IMR-90 (cell line): ENCODE measurements around the gene ETS1. TPM values are rescaled to one million over a fixed set of nuclear protein-coding genes. Genes with fewer than 3 reads are reported as not detected.

ENCODE experiments used
- ATAC-seq: fragments of 200-7000 bp; cut with Tn5 transposase; 2 replicates; pipeline ENCODE4 v1.9.1; 2020; ENCODE audit warnings: low read depth, mild to moderate bottlenecking, moderate library complexity
- BruUV-seq: library from RNA; stranded (reverse); fragments of 400-500 nt; replicated peaks from 2 replicates; lab custom pipeline; 2021; lab: Mats Ljungman, UMichigan
- CTCF ChIA-PET: fragments of 300-600 bp; formaldehyde crosslinking; extraction: SDS; loops from one replicate; lab custom pipeline; 2021; ENCODE audit warnings: antibody characterized with exemption; lab: Yijun Ruan, JAX
- POLR2A ChIA-PET: fragments of 300-600 bp; sonication (Branson Sonifier 250); formaldehyde crosslinking; loops from one replicate; lab custom pipeline; 2022; ENCODE audit warnings: antibody characterized with exemption; ENCODE audit not compliant: unreplicated experiment; lab: Charles Lee
- DNase-seq: peaks from one replicate; pipeline ENCODE4 v3.0.0; 2013
- H2AFZ ChIP-seq: replicated peaks from 2 replicates; pipeline ENCODE3; 2013; ENCODE audit warnings: low read length, mild to moderate bottlenecking; ENCODE audit not compliant: poor library complexity
- H2AK5ac ChIP-seq: 2 replicates; pipeline ENCODE4 v1.6.1; 2013; ENCODE audit warnings: low read depth, low read length, inconsistent platforms
- H2AK9ac ChIP-seq: replicated peaks from 2 replicates; pipeline ENCODE3; 2013; ENCODE audit warnings: mild to moderate bottlenecking, low read depth, low read length, moderate library complexity; ENCODE audit not compliant: poor library complexity
- H2BK120ac ChIP-seq: 2 replicates; pipeline ENCODE4 v1.6.1; 2013; ENCODE audit warnings: low read depth, low read length, inconsistent platforms
- H2BK15ac ChIP-seq: 3 replicates; pipeline ENCODE4 v1.6.1; 2013; ENCODE audit warnings: low read depth, low read length, inconsistent platforms
- H2BK20ac ChIP-seq: 2 replicates; pipeline ENCODE4 v1.6.1; 2013; ENCODE audit warnings: low read depth, mild to moderate bottlenecking, inconsistent platforms, low read length, moderate library complexity
- H2BK5ac ChIP-seq: 2 replicates; pipeline ENCODE4 v1.6.1; 2013; ENCODE audit warnings: mild to moderate bottlenecking, low read depth, low read length, inconsistent platforms; ENCODE audit not compliant: poor library complexity, severe bottlenecking
- H3K14ac ChIP-seq: replicated peaks from 2 replicates; pipeline ENCODE4 v1.6.1; 2013; ENCODE audit warnings: low read depth, low read length, inconsistent platforms
- H3K18ac ChIP-seq: 2 replicates; pipeline ENCODE4 v1.6.1; 2013; ENCODE audit warnings: low read depth, low read length, control low read depth
- H3K23ac ChIP-seq: 2 replicates; pipeline ENCODE4 v1.6.1; 2013; ENCODE audit warnings: low read depth, low read length, inconsistent platforms
- H3K27ac ChIP-seq: 2 replicates; pipeline ENCODE4 v1.5.1; 2013; ENCODE audit warnings: mild to moderate bottlenecking, control low read depth, low read length; ENCODE audit not compliant: insufficient read depth
- H3K27me3 ChIP-seq: 2 replicates; pipeline ENCODE4 v1.6.1; 2013; ENCODE audit warnings: low read length; ENCODE audit not compliant: control insufficient read depth, insufficient read depth
- H3K36me3 ChIP-seq: 2 replicates; pipeline ENCODE4 v1.6.1; 2013; ENCODE audit warnings: low read length, mixed read lengths; ENCODE audit not compliant: control insufficient read depth, insufficient read depth
- H3K4ac ChIP-seq: 2 replicates; pipeline ENCODE4 v1.6.1; 2013; ENCODE audit warnings: low read depth, low read length, inconsistent platforms
- H3K4me1 ChIP-seq: 2 replicates; pipeline ENCODE4 v1.6.1; 2013; ENCODE audit warnings: low read length, mixed read lengths; ENCODE audit not compliant: control insufficient read depth, insufficient read depth
- H3K4me2 ChIP-seq: 2 replicates; pipeline ENCODE4 v1.6.1; 2013; ENCODE audit warnings: low read depth, mild to moderate bottlenecking, control low read depth, low read length, moderate library complexity
- H3K4me3 ChIP-seq: 2 replicates; pipeline ENCODE4 v1.5.1; 2013; ENCODE audit warnings: low read depth, mild to moderate bottlenecking, control low read depth, low read length, moderate library complexity; ENCODE audit not compliant: insufficient read depth
- H3K56ac ChIP-seq: 2 replicates; pipeline ENCODE4 v1.6.1; 2013; ENCODE audit warnings: low read length, inconsistent platforms; ENCODE audit not compliant: insufficient read depth; ENCODE audit errors: extremely low read depth
- H3K79me1 ChIP-seq, 2 experiments: 2 replicates each; pipeline ENCODE4 v1.6.1; 2013; ENCODE audit warnings: low read length in 2 of 2, inconsistent platforms in 1 of 2, low read depth in 1 of 2
- H3K9ac ChIP-seq: 2 replicates; pipeline ENCODE4 v1.6.1; 2013; ENCODE audit warnings: low read depth, low read length, control low read depth
- H3K9me1 ChIP-seq: 2 replicates; pipeline ENCODE4 v1.6.1; 2013; ENCODE audit warnings: low read length, inconsistent platforms; ENCODE audit not compliant: insufficient read depth
- H3K9me3 ChIP-seq: 2 replicates; pipeline ENCODE4 v1.6.1; 2013; ENCODE audit warnings: low read length; ENCODE audit not compliant: control insufficient read depth, insufficient read depth
- H4K20me1 ChIP-seq: 2 replicates; pipeline ENCODE4 v1.6.1; 2013; ENCODE audit warnings: low read length, inconsistent platforms; ENCODE audit not compliant: insufficient read depth
- H4K5ac ChIP-seq: 2 replicates; pipeline ENCODE4 v1.6.1; 2013; ENCODE audit warnings: mild to moderate bottlenecking, low read depth, low read length, control low read depth
- H4K8ac ChIP-seq, 2 experiments: 2 replicates each; pipeline ENCODE4 v1.6.1; 2013; ENCODE audit warnings: low read depth in 2 of 2, low read length in 2 of 2, control low read depth in 1 of 2, inconsistent platforms in 1 of 2
- H4K91ac ChIP-seq: 2 replicates; pipeline ENCODE4 v1.6.1; 2013; ENCODE audit warnings: low read depth, low read length, inconsistent platforms; ENCODE audit not compliant: insufficient read depth
- CEBPB ChIP-seq: IDR thresholded peaks from 2 replicates; pipeline ENCODE4 v1.6.1; 2012; ENCODE audit warnings: low read depth, low read length, improper control_type of control experiment
- CHD1 ChIP-seq: IDR thresholded peaks from 2 replicates; pipeline ENCODE4 v1.6.1; 2012; ENCODE audit warnings: low read depth, low read length, improper control_type of control experiment
- MAFK ChIP-seq: IDR thresholded peaks from 2 replicates; pipeline ENCODE4 v1.6.1; 2012; ENCODE audit warnings: low read depth, low read length, improper control_type of control experiment
- MAZ ChIP-seq: IDR thresholded peaks from 2 replicates; pipeline ENCODE4 v1.6.1; 2012; ENCODE audit warnings: low read depth, mild to moderate bottlenecking, low read length, improper control_type of control experiment, moderate library complexity, borderline replicate concordance
- NFE2L2 ChIP-seq: fragments of 150-350 bp; IDR thresholded peaks from 2 replicates; pipeline ENCODE4 v1.6.1; 2016; ENCODE audit warnings: low read depth, mild to moderate bottlenecking, low read length
- POLR2A ChIP-seq: IDR thresholded peaks from 2 replicates; pipeline ENCODE4 v1.6.1; 2012; ENCODE audit warnings: mild to moderate bottlenecking, low read depth, low read length
- RFX5 ChIP-seq: IDR thresholded peaks from 2 replicates; pipeline ENCODE4 v1.8.0; 2012; ENCODE audit warnings: low read depth, mild to moderate bottlenecking, low read length, moderate library complexity
- SMC3 ChIP-seq: fragments of 150-350 bp; IDR thresholded peaks from 2 replicates; pipeline ENCODE4 v1.6.1; 2016; ENCODE audit warnings: low read depth, mild to moderate bottlenecking, antibody characterized with exemption, low read length, moderate library complexity
- WGBS, 2 experiments: methylation state at CpG; one replicate each; pipeline versions ENCODE4 v1.1.5 to v1.1.7; 2013; ENCODE audit warnings: missing lambda C conversion rate in 2 of 2; ENCODE audit not compliant: insufficient read length in 1 of 2; ENCODE audit errors: extremely low coverage in 2 of 2; 5-methylcytosine and 5-hydroxymethylcytosine counted together
- dilution Hi-C: fragments of 300-500 bp; cut with HindIII; formaldehyde crosslinking; loops from one replicate; pipeline ENCODE4 v1.14.3; 2018; ENCODE audit warnings: low sequenced_read_pairs; ENCODE audit not compliant: unreplicated experiment
- in situ Hi-C: fragments of 300-500 bp; cut with MboI; formaldehyde crosslinking; loops from 3 replicates; pipeline ENCODE4 v1.14.3; 2019; ENCODE audit warnings: low sequenced_read_pairs, inconsistent platforms, mixed read lengths
- intact Hi-C: fragments of 100-400 bp; cut with micrococcal nuclease; formaldehyde crosslinking; loops from 2 replicates; pipeline ENCODE4 v1.10.0; 2022
- polyA plus RNA-seq, 3 experiments: library from polyadenylated mRNA; depleted of rRNA; stranded (reverse); fragments of >200 nt; gene quantifications; 2 replicates each; pipeline ENCODE4 v1.2.3, GENCODE V29; 2012; ENCODE audit warnings: low replicate concordance in 1 of 3
- total RNA-seq: library from RNA; depleted of rRNA; stranded (reverse); fragments of >200 nt; gene quantifications from 2 replicates; pipeline ENCODE4 v1.2.3, GENCODE V29; 2012
- TF ChIP-seq, protein P1 (sequence below): fragments of 150-350 bp; IDR thresholded peaks from 2 replicates; pipeline ENCODE4 v1.6.1; 2016; ENCODE audit warnings: low read depth, mild to moderate bottlenecking, low read length, moderate library complexity, borderline replicate concordance
- TF ChIP-seq, protein P2 (sequence below): conservative IDR thresholded peaks from 2 replicates; pipeline ENCODE4 v1.5.1; 2012; ENCODE audit warnings: mild to moderate bottlenecking, low read depth, low read length, improper control_type of control experiment
- TF ChIP-seq, protein P3 (sequence below): fragments of 150-350 bp; IDR thresholded peaks from 2 replicates; pipeline ENCODE4 v1.6.1; 2017; ENCODE audit warnings: mild to moderate bottlenecking, antibody characterized with exemption, low read length, low read depth

The ETS1 gene
- total and polyA plus RNA-seq, 2 of the 4 experiments (the other 2 are of a cell fraction) = 41.2 to 56.3 TPM

DNA sequence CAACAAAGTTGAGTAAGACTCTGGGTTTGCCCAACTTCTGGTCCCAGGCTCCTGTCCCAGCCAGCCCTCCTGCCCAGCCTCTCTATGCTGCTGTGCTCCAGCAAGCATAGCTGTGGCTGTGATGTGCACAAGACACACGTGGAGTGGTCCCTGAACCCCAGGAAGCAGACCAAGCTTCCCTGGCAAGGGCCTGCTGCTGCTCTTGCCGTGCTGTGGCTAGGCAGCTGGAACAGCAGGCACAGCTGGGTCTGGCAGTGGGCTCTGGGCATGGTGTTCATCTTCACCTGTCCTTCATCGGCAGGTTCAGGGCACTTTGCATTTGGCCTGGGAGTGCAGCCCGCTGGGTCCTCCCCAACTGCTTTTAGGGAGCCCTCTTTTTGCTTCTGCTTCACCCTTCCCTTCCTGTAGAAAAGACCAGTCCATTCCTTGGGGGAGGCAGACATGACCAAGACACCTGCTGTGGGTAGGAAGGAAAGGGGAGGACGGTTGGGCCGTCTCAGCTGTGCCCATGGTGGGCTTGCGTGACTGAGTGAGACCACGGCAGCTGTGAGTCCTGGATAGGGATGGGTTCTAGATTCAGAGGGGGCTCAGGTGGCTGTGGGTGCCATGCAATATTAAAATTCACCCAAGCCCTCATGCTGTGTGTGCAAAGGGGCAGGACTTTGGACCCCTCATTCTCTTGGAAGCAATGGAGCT lies 26.1 kb upstream of the ETS1 start:
- Histone ChIP-seq H3K36me3 (no peaks in the 10 kb centered on the region), H2BK15ac (no peak overlapping the region), H4K8ac (no peak overlapping the region), H2BK5ac (no peak overlapping the region), H3K9me1 (no peaks in the 10 kb centered on the region), H4K20me1 (no peaks in the 10 kb centered on the region), H3K79me1 (no peaks in the 10 kb centered on the region), H3K27ac (no peak overlapping the region), H3K9ac (no peak overlapping the region), H4K91ac (no peak overlapping the region), H3K4me1 (no peaks in the 10 kb centered on the region), H2BK120ac (no peak overlapping the region), H3K9me3 (no peaks in the 10 kb centered on the region), H3K27me3 (peaks cover 39% of the 10 kb centered on the region), H2AK5ac (no peak overlapping the region), H3K14ac (no peak overlapping the region), H3K4ac (no peak overlapping the region), H3K23ac (no peak overlapping the region), H2AK9ac (no peak overlapping the region), H3K56ac (no peak overlapping the region), H3K4me2 (no peak overlapping the region), H3K18ac (no peak overlapping the region), H3K4me3 (no peak overlapping the region), H2AFZ (no peak overlapping the region), H4K5ac (no peak overlapping the region), H2BK20ac (no peak overlapping the region)
- in situ Hi-C loops = no loop called here
- 73% methylated on average over 3 of the region's 8 CpGs; no CpG with 5 or more reads in 1 of the 2 experiments for WGBS, 2 experiments
- ChIA-PET POLR2A (no interaction called here), CTCF (no interaction called here)
- no peak for ATAC-seq
- TF ChIP-seq, protein P1, sequence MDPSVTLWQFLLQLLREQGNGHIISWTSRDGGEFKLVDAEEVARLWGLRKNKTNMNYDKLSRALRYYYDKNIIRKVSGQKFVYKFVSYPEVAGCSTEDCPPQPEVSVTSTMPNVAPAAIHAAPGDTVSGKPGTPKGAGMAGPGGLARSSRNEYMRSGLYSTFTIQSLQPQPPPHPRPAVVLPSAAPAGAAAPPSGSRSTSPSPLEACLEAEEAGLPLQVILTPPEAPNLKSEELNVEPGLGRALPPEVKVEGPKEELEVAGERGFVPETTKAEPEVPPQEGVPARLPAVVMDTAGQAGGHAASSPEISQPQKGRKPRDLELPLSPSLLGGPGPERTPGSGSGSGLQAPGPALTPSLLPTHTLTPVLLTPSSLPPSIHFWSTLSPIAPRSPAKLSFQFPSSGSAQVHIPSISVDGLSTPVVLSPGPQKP = no peak
- TF ChIP-seq CEBPB (no peak), RFX5 (no peak), POLR2A (no peak), CHD1 (no peak), NFE2L2 (no peak), MAFK (no peak), MAZ (no peak), SMC3 (no peak)
- TF ChIP-seq, protein P2, sequence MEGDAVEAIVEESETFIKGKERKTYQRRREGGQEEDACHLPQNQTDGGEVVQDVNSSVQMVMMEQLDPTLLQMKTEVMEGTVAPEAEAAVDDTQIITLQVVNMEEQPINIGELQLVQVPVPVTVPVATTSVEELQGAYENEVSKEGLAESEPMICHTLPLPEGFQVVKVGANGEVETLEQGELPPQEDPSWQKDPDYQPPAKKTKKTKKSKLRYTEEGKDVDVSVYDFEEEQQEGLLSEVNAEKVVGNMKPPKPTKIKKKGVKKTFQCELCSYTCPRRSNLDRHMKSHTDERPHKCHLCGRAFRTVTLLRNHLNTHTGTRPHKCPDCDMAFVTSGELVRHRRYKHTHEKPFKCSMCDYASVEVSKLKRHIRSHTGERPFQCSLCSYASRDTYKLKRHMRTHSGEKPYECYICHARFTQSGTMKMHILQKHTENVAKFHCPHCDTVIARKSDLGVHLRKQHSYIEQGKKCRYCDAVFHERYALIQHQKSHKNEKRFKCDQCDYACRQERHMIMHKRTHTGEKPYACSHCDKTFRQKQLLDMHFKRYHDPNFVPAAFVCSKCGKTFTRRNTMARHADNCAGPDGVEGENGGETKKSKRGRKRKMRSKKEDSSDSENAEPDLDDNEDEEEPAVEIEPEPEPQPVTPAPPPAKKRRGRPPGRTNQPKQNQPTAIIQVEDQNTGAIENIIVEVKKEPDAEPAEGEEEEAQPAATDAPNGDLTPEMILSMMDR = no peak
- TF ChIP-seq, protein P3, sequence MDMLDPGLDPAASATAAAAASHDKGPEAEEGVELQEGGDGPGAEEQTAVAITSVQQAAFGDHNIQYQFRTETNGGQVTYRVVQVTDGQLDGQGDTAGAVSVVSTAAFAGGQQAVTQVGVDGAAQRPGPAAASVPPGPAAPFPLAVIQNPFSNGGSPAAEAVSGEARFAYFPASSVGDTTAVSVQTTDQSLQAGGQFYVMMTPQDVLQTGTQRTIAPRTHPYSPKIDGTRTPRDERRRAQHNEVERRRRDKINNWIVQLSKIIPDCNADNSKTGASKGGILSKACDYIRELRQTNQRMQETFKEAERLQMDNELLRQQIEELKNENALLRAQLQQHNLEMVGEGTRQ = no peak
- no peak for DNase-seq
- dilution Hi-C loops = no loop called here
- BruUV-seq = no TSS peak
- intact Hi-C loops = no loop called here
